ENCODE data around the gene ZNF467. TPM values are rescaled to one million over a fixed set of nuclear protein-coding genes. Genes with fewer than 3 reads are reported as not detected.

The ZNF467 gene
- total and polyA plus RNA-seq, 4 experiments from 2014 or later: 1.2 to 3.9 (median 2.5) TPM

DNA sequence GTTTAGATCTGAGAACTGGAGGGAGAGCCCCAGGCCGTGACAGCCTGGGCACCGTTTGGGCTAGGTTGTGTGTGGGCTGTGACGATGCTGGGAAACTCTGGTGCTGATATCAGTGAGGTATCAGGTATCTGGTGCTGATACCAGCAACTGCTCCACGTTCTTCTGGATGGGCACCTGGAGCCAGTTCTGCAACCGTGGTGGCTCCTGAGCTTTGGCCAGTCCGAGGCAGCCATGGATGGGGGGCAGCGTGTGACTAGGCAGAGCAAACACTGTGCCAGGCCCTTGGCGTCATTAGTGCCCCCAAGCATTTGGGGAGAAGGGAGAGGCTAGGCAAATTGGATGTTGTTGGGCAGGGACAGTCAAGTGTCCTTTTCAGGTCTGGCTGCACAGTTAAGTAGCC, 57.9 kb downstream of the ZNF467 start:
- H3K4me3 ChIP-seq (ENCODE audit: low read length in 2 of 2): peak overlapping the region; percentile 50 to 61
- no peaks in the 10 kb centered on the region for H3K27me3 ChIP-seq (ENCODE audit: insufficient read depth, low read length)
- CTCF ChIA-PET (ENCODE audit: partially characterized antibody): interaction anchor here (1.5 kb wide), 1 partner anchor 27 kb away, joined by 4 read pairs; no protein-coding TSS in a partner anchor
- H3K36me3 Mint-ChIP-seq: peaks cover 8 to 29% of the 10 kb centered on the region in 2 donors
- peaks cover 23% of the 10 kb centered on the region for H3K4me1 ChIP-seq (ENCODE audit: insufficient read depth, low read length)
- H3K4me3 Mint-ChIP-seq: peak overlapping the region; percentile 82 to 94 (median 89)
- peaks cover 0 to 4% of the 10 kb centered on the region in 2 donors for H3K9me3 ChIP-seq (ENCODE audit: control insufficient read depth in 1 of 2, low read length in 2 of 2)
- POLR2A ChIA-PET (ENCODE audit: partially characterized antibody): interaction anchor here (1.2 to 1.5 kb wide), 2 partner anchors 150 to 1512 kb away, joined by 3 to 4 read pairs; no protein-coding TSS in a partner anchor
- peak overlapping the region; percentile 62 for H3K27ac ChIP-seq (ENCODE audit: low read depth, low read length)
- H3K9me3 Mint-ChIP-seq: peaks cover 6 to 17% (median 13%) of the 10 kb centered on the region in 8 donors
- peak in 1 of 5 donors; percentile 10 for DNase-seq
- intact Hi-C loops (cut with micrococcal nuclease): loop anchor here (1.0 to 2.0 kb wide), 2 partner anchors 91 to 158 kb away; partner anchors contain the start of gene ATP6V0E2
- H3K27me3 Mint-ChIP-seq: no peaks in the 10 kb centered on the region
- H3K36me3 ChIP-seq (ENCODE audit: insufficient read depth, low read length): no peaks in the 10 kb centered on the region
- peak overlapping the region; percentile 94 to 99 (median 96) for H3K27ac Mint-ChIP-seq
- peaks cover 16 to 31% (median 18%) of the 10 kb centered on the region in 4 donors for H3K4me1 Mint-ChIP-seq

DNA sequence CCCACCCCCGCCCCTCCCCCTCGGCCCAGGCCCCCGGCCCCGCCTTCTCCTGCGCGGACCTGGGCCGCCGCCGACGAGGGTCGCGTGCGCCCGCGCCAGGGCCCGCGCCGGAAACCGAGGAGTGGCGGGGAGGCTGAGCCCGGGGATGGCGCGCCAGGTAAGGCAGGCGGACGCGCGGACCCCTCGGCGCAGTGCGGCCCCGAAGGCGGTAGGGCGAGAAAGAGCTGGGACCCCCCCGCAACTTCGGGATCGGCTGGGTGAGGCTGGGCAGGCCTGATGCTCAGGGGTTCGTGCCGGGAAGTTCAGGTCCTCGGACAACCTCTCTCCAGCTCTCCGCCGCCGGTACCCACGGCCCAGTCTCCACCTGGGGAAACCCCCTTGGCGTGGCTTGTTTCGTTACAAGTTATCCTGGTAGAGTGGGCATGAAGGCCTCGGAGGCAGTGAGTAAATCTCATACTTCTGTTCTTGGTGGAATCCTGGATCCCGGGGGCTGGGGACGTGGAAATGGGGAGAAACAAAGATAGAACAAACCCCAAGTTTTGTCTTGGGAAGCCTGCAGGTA, 58.4 kb downstream of the ZNF467 start:
- intact Hi-C loops (cut with micrococcal nuclease): loop anchor here (1.0 to 2.0 kb wide), 6 partner anchors 58 to 1343 kb away; partner anchors contain the start of genes ATP6V0E2, ZNF467 and ZNF862
- Histone ChIP-seq H3K27me3 (ENCODE audit: insufficient read depth, low read length) (no peaks in the 10 kb centered on the region), H3K9me3 (ENCODE audit: control insufficient read depth in 1 of 2, low read length in 2 of 2) (peaks cover 0 to 4% of the 10 kb centered on the region in 2 donors), H3K36me3 (ENCODE audit: insufficient read depth, low read length) (no peaks in the 10 kb centered on the region), H3K27ac (ENCODE audit: low read depth, low read length) (peak overlapping the region; percentile 62), H3K4me3 (ENCODE audit: low read length in 2 of 2) (peak overlapping the region; percentile 50 to 61), H3K4me1 (ENCODE audit: insufficient read depth, low read length) (peaks cover 23% of the 10 kb centered on the region)
- peak in 4 of 5 donors; percentile 45 to 76 (median 53) for DNase-seq
- ChIA-PET CTCF (ENCODE audit: partially characterized antibody) (interaction anchor here (1.5 kb wide), 1 partner anchor 27 kb away, joined by 4 read pairs; no protein-coding TSS in a partner anchor), POLR2A (ENCODE audit: partially characterized antibody) (interaction anchor here (1.2 to 1.5 kb wide), 2 partner anchors 150 to 1513 kb away, joined by 3 to 4 read pairs; no protein-coding TSS in a partner anchor)
- Mint-ChIP-seq H3K4me3 (peak overlapping the region; percentile 82 to 94 (median 89)), H3K36me3 (peaks cover 5 to 24% of the 10 kb centered on the region in 2 donors), H3K9me3 (peaks cover 6 to 21% (median 14%) of the 10 kb centered on the region in 8 donors), H3K27ac (peak overlapping the region; percentile 94 to 99 (median 96)), H3K27me3 (no peaks in the 10 kb centered on the region), H3K4me1 (peaks cover 16 to 31% (median 18%) of the 10 kb centered on the region in 4 donors)

Other genes with a start within 250 kb of the ZNF467 start
- 10 to 100 TPM; 84.2 to 88.6 TPM for gene ZNF862, start 64.8 kb upstream of the ZNF467 start, total RNA-seq
- gene ZNF862, start 64.8 kb upstream of the ZNF467 start, polyA plus RNA-seq: 10 to 100 TPM in 1 of 2 donors, 1 to 10 TPM in 1; 9.8 to 10.5 TPM
- gene ATP6V0E2, start 100.4 kb upstream of the ZNF467 start, total RNA-seq: 10 to 100 TPM; 64.6 to 65.3 TPM
- gene ATP6V0E2, start 100.4 kb upstream of the ZNF467 start, polyA plus RNA-seq: 100 to 1,000 TPM; 144 to 163 TPM